Spleen (tissue), 11 donors: ENCODE data around the gene ASCC3. TPM values are rescaled to one million over a fixed set of nuclear protein-coding genes. Genes with fewer than 3 reads are reported as not detected.

Source experiments
- DNase-seq: peaks from one replicate; pipeline ENCODE4 v3.0.0-alpha.2; 2020
- H3K27ac ChIP-seq, 8 donors: fragments of 200-600 bp; sonication (generic) in 7 of 8; 1 replicate in 4 of 8; 2 replicates in 4 of 8; pipeline versions ENCODE4 v1.5.0 to v1.8.0; 2016 to 2021; ENCODE audit warnings: inconsistent platforms in 4 of 8, mild to moderate bottlenecking in 4 of 8, moderate library complexity in 1 of 8
- H3K27me3 ChIP-seq, 7 donors: fragments of 200-600 bp; sonication (generic) in 6 of 7; replicated peaks in 1 of 7; 1 replicate in 4 of 7; 2 replicates in 3 of 7; pipeline versions ENCODE4 v1.5.0 to v1.8.0; 2016 to 2021; ENCODE audit warnings: inconsistent platforms in 3 of 7, mild to moderate bottlenecking in 1 of 7
- H3K36me3 ChIP-seq, 6 donors: fragments of 200-600 bp; sonication (generic) in 5 of 6; 1 replicate in 4 of 6; 2 replicates in 2 of 6; pipeline versions ENCODE4 v1.5.0 to v1.8.0; 2016 to 2021; ENCODE audit warnings: inconsistent platforms in 2 of 6
- H3K4me1 ChIP-seq, 6 donors: fragments of 200-600 bp; sonication (generic) in 5 of 6; 1 replicate in 3 of 6; 2 replicates in 3 of 6; pipeline versions ENCODE4 v1.5.0 to v1.8.0; 2016 to 2021; ENCODE audit warnings: inconsistent platforms in 3 of 6
- H3K4me3 ChIP-seq, 8 donors: fragments of 200-600 bp; sonication (generic) in 7 of 8; 1 replicate in 4 of 8; 2 replicates in 4 of 8; pipeline versions ENCODE4 v1.5.0 to v1.8.0; 2016 to 2021; ENCODE audit warnings: inconsistent platforms in 4 of 8, mild to moderate bottlenecking in 4 of 8, moderate library complexity in 2 of 8
- H3K9me3 ChIP-seq, 8 donors: fragments of 200-600 bp; sonication (generic) in 7 of 8; 1 replicate in 4 of 8; 2 replicates in 4 of 8; pipeline versions ENCODE4 v1.5.0 to v1.8.0; 2016 to 2021; ENCODE audit warnings: inconsistent platforms in 4 of 8
- CTCF ChIP-seq, 11 experiments: fragments of 200-600 bp in 7 of 11; fragments of 450-650 bp in 4 of 11; sonication (generic) in 4 of 11; IDR thresholded peaks in 8 of 11; conservative IDR thresholded peaks in 3 of 11; 1 replicate in 7 of 11; 2 replicates in 4 of 11; pipeline versions ENCODE4 v1.4.0 to v1.8.0; 2016 to 2021; ENCODE audit warnings: antibody characterized with exemption in 11 of 11, inconsistent platforms in 4 of 11, mild to moderate bottlenecking in 1 of 11
- POLR2A ChIP-seq, 3 donors: fragments of 450-650 bp; IDR thresholded peaks; one replicate each; pipeline ENCODE4 v1.5.1; 2017; ENCODE audit warnings: antibody characterized with exemption in 3 of 3, mild to moderate bottlenecking in 1 of 3
- POLR2AphosphoS5 ChIP-seq, 3 donors: sonication (generic); formaldehyde crosslinking; IDR thresholded peaks; one replicate each; pipeline ENCODE4 v1.5.1; 2017; ENCODE audit warnings: antibody characterized with exemption in 3 of 3
- WGBS, 5 donors: extraction: QIAGEN DNeasy Blood & Tissue Kit in 3 of 5; methylation state at CpG; one replicate each; pipeline versions ENCODE4 v1.1.5 to v1.1.7; 2013 to 2018; 5-methylcytosine and 5-hydroxymethylcytosine counted together
- intact Hi-C: fragments of 100-400 bp; cut with DNase I; formaldehyde crosslinking; loops from one replicate; pipeline ENCODE4 v1.15.0; 2023; ENCODE audit warnings: low total_unique reads
- polyA plus RNA-seq, 3 donors: library from polyadenylated mRNA; stranded (reverse); fragments of 200-250 nt; gene quantifications; one replicate each; pipeline ENCODE4 v1.2.1, GENCODE V29; 2013
- total RNA-seq, 7 donors: library from RNA; depleted of rRNA in 3 of 7; stranded (reverse); fragments of >200 nt in 3 of 7; fragmentation: NEBNext Ultra II Directional in 4 of 7; extraction: Animal tissue kit (Norgen Biotek cat#: 25700) in 4 of 7; gene quantifications; one replicate each; pipeline versions ENCODE4 v1.1.0 to v1.2.1, GENCODE V29; 2016 to 2021
- donor health status: healthy with polysubstance abuse.
- donor health status: DM: no; HTN: no; CAD: no; lungs with moderate emphysema.
- donor health status: DM: no; HTN: no; CAD: no.
- donor health status: Bipolar disorder and iron deficiency.
- donor health status: healthy.
- donor health status: DM: no; HTN: no; CAD: no.
- donor health status: DM: yes; HTN: yes; CAD: no.

Gene ASCC3
- total and polyA plus RNA-seq, 10 donors, result 7.9 to 52.4 (median 40.8) TPM

- Histone ChIP-seq H3K27me3 (no peaks in the 10 kb centered on the region), H3K4me3 (no peak overlapping the region), H3K36me3 (peaks cover 0 to 35% (median 10%) of the 10 kb centered on the region in 6 donors), H3K27ac (no peak overlapping the region), H3K9me3 (peaks cover 0 to 8% (median 0%) of the 10 kb centered on the region in 8 donors), H3K4me1 (no peaks in the 10 kb centered on the region)
- WGBS, 5 donors, result 92 to 96% (median 92%) methylated on average over 5 of the region's 5 CpGs
- intact Hi-C loops, result no loop called here
- TF ChIP-seq CTCF (IDR thresholded peaks at IDR 0.05 in 8 of 11, conservative IDR thresholded peaks at IDR 0.05 in 3 of 11) (no peak), POLR2AphosphoS5 (IDR thresholded peaks at IDR 0.05) (no peak), POLR2A (IDR thresholded peaks at IDR 0.05) (no peak)
- DNase-seq, result no peak
Observed at GRCh38 chr6:100568255-100568654, 312.9 kb downstream of the ASCC3 start.

DNA sequence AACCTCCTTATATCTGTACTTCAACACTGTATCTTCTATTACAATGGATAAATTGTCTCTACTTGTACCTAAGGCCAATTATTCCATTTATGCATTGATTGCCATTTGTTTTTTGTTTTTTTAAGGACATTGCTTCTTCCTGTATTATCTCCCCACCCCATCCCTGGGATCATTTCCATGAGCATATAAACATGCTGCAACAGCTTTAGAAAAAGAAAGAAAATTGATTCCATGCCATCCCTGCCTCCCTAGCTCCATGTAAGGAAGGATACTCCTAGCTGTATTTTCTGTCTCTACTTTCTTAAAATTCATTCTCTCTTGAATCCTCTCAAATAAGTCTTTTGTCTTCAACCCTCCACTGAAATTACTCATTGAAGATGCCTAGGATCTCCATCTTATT is 314.6 kb downstream of the ASCC3 start:
- Histone ChIP-seq H3K4me3 (no peak overlapping the region), H3K27ac (no peak overlapping the region), H3K9me3 (peaks cover 0 to 8% (median 0%) of the 10 kb centered on the region in 8 donors), H3K27me3 (no peaks in the 10 kb centered on the region), H3K36me3 (peaks cover 0 to 27% (median 7%) of the 10 kb centered on the region in 6 donors), H3K4me1 (no peaks in the 10 kb centered on the region)
- TF ChIP-seq CTCF (IDR thresholded peaks at IDR 0.05 in 8 of 11, conservative IDR thresholded peaks at IDR 0.05 in 3 of 11) (no peak), POLR2AphosphoS5 (IDR thresholded peaks at IDR 0.05) (no peak), POLR2A (IDR thresholded peaks at IDR 0.05) (no peak)
- intact Hi-C loops, result no loop called here
- DNase-seq, result no peak

DNA sequence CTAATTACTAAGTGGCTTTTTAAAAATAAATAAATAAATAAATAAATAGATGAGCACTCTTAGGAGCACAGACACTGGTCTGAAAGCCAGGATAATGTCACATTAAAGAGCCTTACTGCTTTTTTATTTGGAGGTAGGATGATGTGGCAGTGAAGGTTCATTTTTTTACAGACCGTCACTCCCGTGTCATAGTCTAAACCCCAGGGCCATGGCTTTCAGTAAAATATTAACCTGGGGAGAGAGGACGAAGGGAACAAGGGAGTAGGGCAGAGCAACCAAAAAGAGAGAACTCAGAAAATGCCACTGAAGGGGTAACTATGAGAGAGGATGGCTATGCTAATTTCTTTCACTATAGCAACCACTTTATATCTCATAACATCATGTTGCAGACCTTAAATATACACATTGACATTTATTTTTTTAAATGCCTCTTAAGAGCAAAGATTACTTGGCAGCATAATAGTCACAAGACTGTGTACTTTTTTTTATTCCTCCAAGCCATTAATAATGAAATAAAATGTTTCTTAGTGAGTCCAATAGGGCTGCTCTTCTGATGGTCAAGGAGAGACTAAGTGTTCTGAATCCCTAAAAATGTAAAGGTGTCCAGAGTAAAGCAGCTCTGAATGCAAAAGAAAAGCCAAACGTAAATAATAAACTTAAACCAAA is 315.6 kb downstream of the ASCC3 start:
- no peak for DNase-seq
- Histone ChIP-seq H3K4me3 (no peak overlapping the region), H3K4me1 (no peaks in the 10 kb centered on the region), H3K9me3 (peaks cover 0 to 8% (median 0%) of the 10 kb centered on the region in 8 donors), H3K27ac (no peak overlapping the region), H3K36me3 (peaks cover 0 to 17% (median 0%) of the 10 kb centered on the region in 6 donors), H3K27me3 (no peaks in the 10 kb centered on the region)
- WGBS, 5 donors, result 90 to 95% (median 93%) methylated on average over 4 of the region's 4 CpGs
- intact Hi-C loops, result no loop called here
- TF ChIP-seq CTCF (IDR thresholded peaks at IDR 0.05 in 8 of 11, conservative IDR thresholded peaks at IDR 0.05 in 3 of 11) (no peak), POLR2AphosphoS5 (IDR thresholded peaks at IDR 0.05) (no peak), POLR2A (IDR thresholded peaks at IDR 0.05) (no peak)

DNA sequence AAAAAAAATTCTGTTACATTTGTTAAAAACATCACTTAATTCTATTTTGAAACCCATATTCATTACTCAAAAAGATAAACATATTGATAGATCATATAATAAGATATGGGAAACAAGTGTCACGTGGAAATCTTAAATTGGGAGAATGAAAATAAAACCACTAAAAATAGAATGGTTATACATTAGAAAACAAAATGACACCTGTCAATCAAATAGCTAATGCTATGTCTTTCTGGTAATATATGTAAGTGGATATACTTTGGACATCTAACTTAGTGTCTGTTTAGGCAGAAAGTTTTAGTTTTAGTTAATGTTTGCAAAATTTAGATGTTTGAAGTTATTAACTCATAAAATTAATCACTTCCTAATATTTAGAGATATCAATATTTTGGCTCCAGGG is 321.3 kb downstream of the ASCC3 start:
- DNase-seq, result no peak
- Histone ChIP-seq H3K9me3 (no peaks in the 10 kb centered on the region), H3K4me1 (no peaks in the 10 kb centered on the region), H3K27me3 (no peaks in the 10 kb centered on the region), H3K36me3 (peaks cover 0 to 3% (median 0%) of the 10 kb centered on the region in 6 donors), H3K27ac (no peak overlapping the region), H3K4me3 (no peak overlapping the region)
- TF ChIP-seq CTCF (IDR thresholded peaks at IDR 0.05 in 8 of 11, conservative IDR thresholded peaks at IDR 0.05 in 3 of 11) (no peak), POLR2AphosphoS5 (IDR thresholded peaks at IDR 0.05) (no peak), POLR2A (IDR thresholded peaks at IDR 0.05) (no peak)
- intact Hi-C loops, result no loop called here
- 95 to 96% (median 96%) methylated on average over 1 of the region's 1 CpG for WGBS, 5 donors
